Fibroblast of mammary gland (primary cell): Measurements from ENCODE around the gene ZSCAN5A.

ENCODE experiments used
- DNase-seq: peaks from one replicate; pipeline ENCODE4 v3.0.0-alpha.2; 2010; ENCODE audit warnings: low read depth
- H3K4me3 ChIP-seq: 2 replicates; pipeline ENCODE4 v1.5.1; 2011; ENCODE audit warnings: low read depth, mild to moderate bottlenecking, low read length, moderate library complexity; ENCODE audit not compliant: control insufficient read depth
- TF ChIP-seq, protein P1 (sequence below): conservative IDR thresholded peaks from 2 replicates; pipeline ENCODE4 v1.5.1; 2011; ENCODE audit warnings: low read depth, low read length, inconsistent platforms; ENCODE audit not compliant: control insufficient read depth, insufficient read depth

Gene ZSCAN5A

DNA sequence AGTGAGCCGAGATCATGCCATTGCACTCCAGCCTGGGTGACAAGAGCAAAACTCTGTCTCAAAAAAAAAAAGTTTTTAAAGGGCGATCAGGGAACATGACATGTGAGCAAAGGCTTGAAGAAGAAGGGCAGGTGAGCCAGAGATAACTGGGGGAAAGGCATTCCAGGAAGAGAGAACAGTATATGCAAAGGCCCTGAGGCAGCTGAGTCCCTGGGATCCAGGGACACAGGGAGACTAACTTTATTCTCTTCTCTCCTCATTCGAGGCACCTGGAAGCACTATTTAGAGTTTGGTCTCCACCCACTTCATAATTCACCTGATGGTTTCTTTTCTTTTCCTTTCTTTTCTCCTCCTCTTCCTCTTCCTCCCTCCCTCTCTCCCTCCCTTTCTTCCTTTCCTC lies 17.6 kb downstream of the ZSCAN5A start:
- H3K4me3 ChIP-seq, result no peak overlapping the region
- DNase-seq, result no peak
- TF ChIP-seq, protein P1, sequence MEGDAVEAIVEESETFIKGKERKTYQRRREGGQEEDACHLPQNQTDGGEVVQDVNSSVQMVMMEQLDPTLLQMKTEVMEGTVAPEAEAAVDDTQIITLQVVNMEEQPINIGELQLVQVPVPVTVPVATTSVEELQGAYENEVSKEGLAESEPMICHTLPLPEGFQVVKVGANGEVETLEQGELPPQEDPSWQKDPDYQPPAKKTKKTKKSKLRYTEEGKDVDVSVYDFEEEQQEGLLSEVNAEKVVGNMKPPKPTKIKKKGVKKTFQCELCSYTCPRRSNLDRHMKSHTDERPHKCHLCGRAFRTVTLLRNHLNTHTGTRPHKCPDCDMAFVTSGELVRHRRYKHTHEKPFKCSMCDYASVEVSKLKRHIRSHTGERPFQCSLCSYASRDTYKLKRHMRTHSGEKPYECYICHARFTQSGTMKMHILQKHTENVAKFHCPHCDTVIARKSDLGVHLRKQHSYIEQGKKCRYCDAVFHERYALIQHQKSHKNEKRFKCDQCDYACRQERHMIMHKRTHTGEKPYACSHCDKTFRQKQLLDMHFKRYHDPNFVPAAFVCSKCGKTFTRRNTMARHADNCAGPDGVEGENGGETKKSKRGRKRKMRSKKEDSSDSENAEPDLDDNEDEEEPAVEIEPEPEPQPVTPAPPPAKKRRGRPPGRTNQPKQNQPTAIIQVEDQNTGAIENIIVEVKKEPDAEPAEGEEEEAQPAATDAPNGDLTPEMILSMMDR, result no peak

- DNase-seq, result no peak
- no peak overlapping the region for H3K4me3 ChIP-seq
- TF ChIP-seq, protein P1, result no peak
Measured at GRCh38 chr19:56295531-56296455, 18.8 kb downstream of the ZSCAN5A start.

GRCh38 chr19:56294549-56294948 lies 20.1 kb downstream of the ZSCAN5A start:
- no peak overlapping the region for H3K4me3 ChIP-seq
- DNase-seq, result peak; percentile 33
- TF ChIP-seq, protein P1, result no peak

DNA sequence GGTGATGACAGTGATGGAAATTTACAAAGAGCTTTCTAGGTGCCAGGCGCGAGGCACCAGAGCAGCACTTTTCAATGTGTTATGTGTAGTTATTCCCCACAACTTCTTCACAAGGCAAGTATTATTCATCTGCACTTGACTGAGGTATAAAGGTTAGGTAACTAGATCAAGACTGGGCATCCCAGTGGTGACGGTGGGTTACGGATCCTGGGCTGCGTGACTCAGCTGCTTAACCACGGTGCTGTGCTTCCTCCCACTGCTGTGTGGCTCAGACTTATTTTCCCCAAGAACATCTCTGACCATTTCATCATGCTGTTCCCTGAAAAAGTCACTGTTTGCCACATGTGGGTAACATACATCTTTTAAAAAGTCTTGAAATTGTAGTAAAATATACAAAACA lies 22.8 kb downstream of the ZSCAN5A start:
- TF ChIP-seq, protein P1, result no peak
- no peak for DNase-seq
- H3K4me3 ChIP-seq, result no peak overlapping the region

DNA sequence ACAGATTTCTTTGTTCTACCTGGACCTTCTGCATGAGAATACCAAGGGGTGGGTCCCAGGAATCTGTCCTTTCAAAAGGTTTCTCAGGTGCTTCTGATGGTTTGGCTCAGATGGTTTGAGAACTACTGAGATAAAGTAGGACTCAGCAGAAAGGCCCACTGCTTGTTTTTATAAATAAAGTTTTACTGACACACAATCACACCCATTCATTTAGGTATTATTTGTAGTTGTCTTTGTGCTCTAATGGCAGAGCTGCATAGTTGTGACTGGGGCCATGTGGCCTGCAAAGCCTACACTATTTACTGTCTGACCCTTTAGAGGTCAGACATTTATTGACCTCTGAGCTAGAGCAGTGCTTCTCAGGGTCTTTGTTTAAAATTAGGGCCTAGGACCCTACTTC lies 24.5 kb downstream of the ZSCAN5A start:
- no peak for DNase-seq
- H3K4me3 ChIP-seq, result no peak overlapping the region
- TF ChIP-seq, protein P1, result no peak

DNA sequence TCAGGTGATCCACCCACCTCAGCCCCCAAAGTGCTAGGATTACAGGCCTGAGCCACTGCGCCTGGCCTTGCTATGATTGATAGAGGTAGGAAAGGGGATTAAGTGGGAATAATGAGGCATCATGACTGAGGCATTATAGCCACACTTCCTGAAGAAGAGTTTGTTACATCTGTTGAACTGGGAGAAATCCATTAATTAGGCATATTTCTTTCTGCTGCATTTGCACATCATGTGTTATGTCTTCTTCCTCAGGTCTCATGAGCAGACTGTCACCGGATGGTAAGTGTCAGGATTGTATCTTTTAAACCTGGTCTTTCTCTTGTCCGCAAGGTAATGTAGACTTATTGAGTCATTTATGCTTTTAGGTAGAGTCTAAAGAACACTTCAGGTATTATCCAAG lies 29.9 kb downstream of the ZSCAN5A start:
- H3K4me3 ChIP-seq, result no peak overlapping the region
- DNase-seq, result no peak
- TF ChIP-seq, protein P1, result no peak
